Hematopoietic multipotent progenitor cell treated with erythropoietin and hydrocortisone succinate and interleukin-3 and kit ligand, for 15 days (in vitro differentiated cells): Measurements from ENCODE around the gene HACD2.

ENCODE experiments used
- DNase-seq: peaks from one replicate; pipeline ENCODE4 v3.0.0-alpha.2; 2015; ENCODE audit warnings: low spot score

HACD2 gene

GRCh38 chr3:123568875-123569274 lies 16.0 kb downstream of the HACD2 start:
- no peak for DNase-seq

- DNase-seq, result no peak
Observed at GRCh38 chr3:123568034-123568433, 16.8 kb downstream of the HACD2 start.

GRCh38 chr3:123564056-123564455 lies 20.8 kb downstream of the HACD2 start:
- no peak for DNase-seq

GRCh38 chr3:123562547-123562946 lies 22.3 kb downstream of the HACD2 start:
- DNase-seq, result no peak

- DNase-seq, result no peak
Observed at GRCh38 chr3:123561188-123561587, 23.7 kb downstream of the HACD2 start.

- peak; percentile 77 for DNase-seq
Observed at GRCh38 chr3:123559040-123559861, 25.6 kb downstream of the HACD2 start.

DNA sequence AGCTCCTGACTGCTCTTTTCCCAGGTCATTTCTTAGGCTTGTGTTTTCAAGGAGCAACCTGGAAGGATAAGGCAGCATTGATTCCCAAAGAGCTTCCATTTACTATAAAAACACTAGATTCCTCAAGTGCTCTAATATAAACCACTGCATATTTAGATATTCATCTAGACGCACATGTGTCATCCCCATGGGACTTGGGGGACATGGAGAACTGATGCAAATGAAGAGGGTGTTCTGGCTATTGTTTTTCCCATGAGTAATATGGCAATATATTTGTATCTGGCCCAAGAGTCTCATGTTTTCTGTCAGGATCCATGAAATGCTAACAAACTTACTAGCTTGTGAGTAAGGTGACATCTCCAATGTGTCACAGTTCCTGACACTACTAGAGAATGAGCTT lies 31.3 kb downstream of the HACD2 start:
- DNase-seq, result no peak

DNA sequence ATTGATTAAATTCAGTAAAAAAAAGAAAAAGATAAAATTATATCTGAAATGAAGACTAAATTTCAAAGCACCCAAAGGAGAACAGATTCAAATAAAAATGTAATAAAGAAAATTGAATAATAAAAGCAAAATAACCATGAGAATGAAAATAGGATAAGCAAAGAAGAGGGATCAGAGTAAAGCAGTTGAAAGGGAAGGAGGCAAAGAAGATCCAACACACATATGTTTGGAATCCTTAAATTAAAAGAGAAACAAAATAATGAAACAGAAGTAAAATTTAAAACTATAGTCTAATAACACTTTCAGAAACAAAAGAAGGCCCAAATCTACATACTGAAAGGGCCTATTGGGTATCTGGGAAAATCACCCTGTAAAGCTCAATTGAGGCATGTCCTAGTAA lies 32.1 kb downstream of the HACD2 start:
- no peak for DNase-seq

- no peak for DNase-seq
Observed at GRCh38 chr3:123552095-123552714, 32.6 kb downstream of the HACD2 start.

GRCh38 chr3:123547881-123548519 lies 36.9 kb downstream of the HACD2 start:
- DNase-seq, result no peak

GRCh38 chr3:123546133-123546755 lies 38.6 kb downstream of the HACD2 start:
- DNase-seq, result no peak

- DNase-seq, result no peak
Observed at GRCh38 chr3:123543950-123544349, 40.9 kb downstream of the HACD2 start.

- no peak for DNase-seq
Observed at GRCh38 chr3:123540285-123540684, 44.6 kb downstream of the HACD2 start.

DNA sequence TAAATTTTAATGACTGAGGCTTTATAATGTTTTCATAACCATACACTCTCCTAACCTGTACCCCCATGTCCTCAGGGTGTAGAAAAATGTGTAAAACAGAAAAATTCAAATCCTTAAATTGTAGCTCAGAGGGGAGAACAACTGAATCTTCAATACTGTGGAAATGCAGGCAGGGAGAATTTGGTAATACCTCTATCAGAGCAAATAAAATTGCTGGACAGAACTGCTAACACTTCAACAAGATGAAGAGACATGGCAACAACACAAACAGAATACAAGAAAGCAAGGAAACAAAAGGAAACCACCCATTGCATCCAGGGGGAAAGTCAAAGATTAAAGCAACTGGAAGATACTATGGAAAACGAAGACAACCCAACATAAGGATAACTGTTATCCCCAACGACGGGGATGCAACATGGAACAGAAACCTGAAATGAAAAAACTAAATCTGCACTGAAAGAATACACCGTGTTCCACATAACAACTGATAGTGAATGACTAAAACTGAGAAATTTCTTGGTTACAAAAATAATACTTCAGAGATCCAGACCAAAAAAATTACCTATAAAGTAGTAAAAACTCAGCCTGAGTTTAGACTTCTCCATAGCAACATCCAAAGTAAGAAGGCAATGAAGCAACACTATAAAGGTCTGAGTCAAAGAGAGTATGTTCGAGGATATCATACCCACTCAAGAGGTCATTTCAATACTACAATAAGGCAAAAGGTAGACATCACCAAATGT lies 48.5 kb downstream of the HACD2 start:
- DNase-seq, result no peak

GRCh38 chr3:123535580-123535979 lies 49.3 kb downstream of the HACD2 start:
- DNase-seq, result no peak

- no peak for DNase-seq
Observed at GRCh38 chr3:123534264-123534663, 50.6 kb downstream of the HACD2 start.

DNA sequence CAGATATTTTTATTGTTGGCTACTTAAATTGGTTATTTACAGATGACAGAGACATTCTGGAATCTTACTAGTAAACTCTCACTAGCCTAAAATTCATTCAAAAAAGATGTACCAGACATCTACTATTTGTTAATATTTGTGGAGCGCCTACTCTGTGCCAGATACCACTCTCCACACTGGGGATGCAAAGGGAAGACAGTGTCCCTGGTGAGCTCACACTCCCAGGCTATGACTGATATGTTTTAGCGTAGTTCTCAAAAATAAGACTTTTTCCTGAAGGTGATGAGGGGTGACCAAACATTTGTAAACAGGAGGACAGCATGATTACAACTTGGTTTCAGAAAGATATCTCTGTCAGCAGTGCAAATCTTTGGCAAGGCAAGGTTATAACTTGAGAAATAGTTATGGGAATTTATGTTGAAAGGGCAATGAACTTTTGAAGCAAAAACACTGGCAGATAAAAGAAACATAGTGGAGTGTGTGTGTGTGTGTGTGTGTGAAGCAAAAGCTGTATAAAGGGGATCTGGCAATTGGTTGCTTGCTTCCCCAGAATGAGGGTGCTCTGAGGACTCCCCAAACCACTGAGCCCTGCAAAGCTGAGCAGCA lies 51.2 kb downstream of the HACD2 start:
- no peak for DNase-seq

- DNase-seq, result no peak
Observed at GRCh38 chr3:123528130-123528529, 56.7 kb downstream of the HACD2 start.

DNA sequence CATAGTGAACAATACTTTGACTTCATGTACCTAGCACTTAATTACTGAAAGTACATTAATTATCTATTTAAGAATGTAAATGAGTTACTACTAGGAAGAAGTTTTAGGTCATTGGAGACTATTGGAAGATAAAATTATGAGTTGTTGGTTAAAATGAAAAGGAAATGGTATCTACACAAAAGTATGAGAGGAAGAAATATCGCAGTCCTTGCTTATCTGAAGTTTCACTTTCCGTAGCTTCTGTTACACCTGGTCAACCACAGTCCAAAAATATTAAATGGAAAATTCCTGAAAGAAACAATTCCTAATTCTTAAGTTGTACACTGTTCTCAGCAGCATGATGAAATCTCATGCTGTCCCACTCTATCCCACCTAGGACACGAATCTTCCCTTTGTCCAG lies 57.8 kb downstream of the HACD2 start:
- no peak for DNase-seq

DNA sequence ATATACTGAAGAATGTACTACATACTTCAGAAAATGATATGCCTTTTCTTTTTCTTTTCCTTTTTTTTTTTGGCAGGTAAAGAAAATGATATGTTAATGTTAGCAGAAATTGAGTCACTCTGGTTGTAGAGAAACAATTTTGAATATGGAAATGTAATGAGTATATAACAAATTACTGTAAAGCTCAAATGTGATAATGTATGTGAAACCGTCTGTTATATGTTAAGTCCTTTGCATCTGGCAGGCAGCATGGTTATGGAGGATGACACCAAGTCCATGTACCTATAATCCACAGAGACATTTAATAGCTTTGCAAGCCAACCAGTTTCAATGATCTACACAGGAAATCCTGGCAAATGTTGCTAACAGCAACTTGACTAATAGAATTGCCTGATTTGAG lies 58.4 kb downstream of the HACD2 start:
- no peak for DNase-seq

DNA sequence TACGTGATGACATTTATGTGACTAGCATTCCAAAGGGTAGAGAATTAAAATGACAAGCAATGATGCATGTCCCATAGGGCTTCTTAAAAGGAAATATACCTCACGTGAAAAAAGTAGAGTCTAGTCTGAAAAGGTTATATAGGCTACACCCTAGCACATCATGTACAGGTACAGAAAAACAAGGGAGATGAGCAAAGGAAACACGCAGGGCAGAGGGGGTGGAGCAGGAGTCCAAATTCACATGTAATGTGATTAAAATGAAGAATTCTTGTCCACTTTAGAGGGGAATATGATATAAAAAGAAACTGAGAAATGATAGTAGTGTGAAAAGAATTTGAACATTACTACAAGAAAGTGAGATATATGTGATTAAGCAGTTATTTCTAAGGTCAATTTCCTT lies 59.4 kb downstream of the HACD2 start:
- DNase-seq, result no peak

DNA sequence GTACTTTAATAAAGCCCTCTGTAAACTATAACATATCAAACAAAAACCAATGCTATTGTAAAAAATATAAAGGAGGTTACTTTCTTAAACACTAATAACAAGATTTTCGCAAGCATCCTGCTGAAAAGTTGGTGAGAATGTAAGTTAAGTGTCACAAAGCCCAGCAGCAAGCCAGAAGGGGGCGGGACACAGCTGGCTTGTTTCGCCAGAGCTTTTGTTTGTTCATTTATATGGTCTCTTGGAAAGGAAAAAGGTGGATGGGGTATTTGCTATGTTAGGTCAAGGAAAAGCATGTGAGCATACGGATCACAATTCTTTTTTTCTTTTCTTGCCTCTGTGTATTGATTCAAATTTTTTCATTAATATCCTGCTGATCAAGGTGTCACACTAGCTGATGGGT lies 59.9 kb downstream of the HACD2 start:
- DNase-seq, result no peak
